Measurements from ENCODE around the gene NSUN6.

DNA sequence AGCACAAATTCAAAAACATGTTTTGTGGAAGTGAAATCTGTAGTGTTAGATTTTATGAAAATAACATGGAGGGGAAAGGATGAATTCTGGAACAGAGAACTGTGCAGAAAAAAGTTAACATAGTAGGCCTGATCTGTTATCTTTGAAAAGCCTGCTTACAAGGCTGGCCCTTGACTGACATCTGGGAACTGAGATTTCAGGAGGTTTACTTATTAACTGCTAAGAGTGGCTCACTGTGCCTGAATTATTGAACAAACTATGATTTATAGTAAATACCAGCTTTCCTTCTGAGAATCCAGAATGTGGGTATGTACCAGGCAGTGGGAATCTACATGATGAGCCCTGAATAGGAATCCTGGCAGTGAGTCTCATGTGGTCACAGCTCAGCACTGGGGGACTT lies 30.5 kb downstream of the NSUN6 start:
- TF ChIP-seq, protein P1, sequence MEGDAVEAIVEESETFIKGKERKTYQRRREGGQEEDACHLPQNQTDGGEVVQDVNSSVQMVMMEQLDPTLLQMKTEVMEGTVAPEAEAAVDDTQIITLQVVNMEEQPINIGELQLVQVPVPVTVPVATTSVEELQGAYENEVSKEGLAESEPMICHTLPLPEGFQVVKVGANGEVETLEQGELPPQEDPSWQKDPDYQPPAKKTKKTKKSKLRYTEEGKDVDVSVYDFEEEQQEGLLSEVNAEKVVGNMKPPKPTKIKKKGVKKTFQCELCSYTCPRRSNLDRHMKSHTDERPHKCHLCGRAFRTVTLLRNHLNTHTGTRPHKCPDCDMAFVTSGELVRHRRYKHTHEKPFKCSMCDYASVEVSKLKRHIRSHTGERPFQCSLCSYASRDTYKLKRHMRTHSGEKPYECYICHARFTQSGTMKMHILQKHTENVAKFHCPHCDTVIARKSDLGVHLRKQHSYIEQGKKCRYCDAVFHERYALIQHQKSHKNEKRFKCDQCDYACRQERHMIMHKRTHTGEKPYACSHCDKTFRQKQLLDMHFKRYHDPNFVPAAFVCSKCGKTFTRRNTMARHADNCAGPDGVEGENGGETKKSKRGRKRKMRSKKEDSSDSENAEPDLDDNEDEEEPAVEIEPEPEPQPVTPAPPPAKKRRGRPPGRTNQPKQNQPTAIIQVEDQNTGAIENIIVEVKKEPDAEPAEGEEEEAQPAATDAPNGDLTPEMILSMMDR (conservative IDR thresholded peaks at IDR 0.05; ENCODE audit: low read length): no peak
- no peak for TF ChIP-seq EZH2phosphoT487 (IDR thresholded peaks at IDR 0.05; ENCODE audit: borderline replicate concordance, low read depth, low read length)

Measured in OCI-LY7 (cell line).